GM13977 (cell line): ENCODE results near the gene CFAP57.

ENCODE experiments used
- DNase-seq: peaks from one replicate; pipeline ENCODE4 v3.0.0; 2012; ENCODE audit warnings: low spot score
- CTCF ChIP-seq: IDR thresholded peaks from 2 replicates; pipeline ENCODE4 v1.5.1; 2012; ENCODE audit warnings: mild to moderate bottlenecking, control low read depth; ENCODE audit not compliant: insufficient read depth; ENCODE audit errors: extremely low read depth, missing control alignments
- in situ Hi-C: fragments of 300-500 bp; cut with MboI; formaldehyde crosslinking; loops from one replicate; pipeline ENCODE4 v1.12.0; 2022; ENCODE audit warnings: low sequenced_read_pairs, low pct_unique_long_range_greater_than_20kb, mixed read lengths, inconsistent platforms; ENCODE audit not compliant: unreplicated experiment

The CFAP57 gene

GRCh38 chr1:43171876-43172526, at the start of gene CFAP57, which contains the start of gene EBNA1BP2:
Gene CFAP57, plus strand, starts transcription at chr1:43172330. Its CDS starts 424 bp downstream, at chr1:43172754.
Gene EBNA1BP2, minus strand, starts transcription at chr1:43172290. Its CDS starts 172 bp downstream, at chr1:43172118.
- DNase-seq, result peak; percentile 91
- in situ Hi-C loops, result no loop called here
- no peak for TF ChIP-seq CTCF

GRCh38 chr1:43123031-43123430, 49.1 kb upstream of the CFAP57 start:
- in situ Hi-C loops, result no loop called here
- no peak for TF ChIP-seq CTCF
- DNase-seq, result no peak

DNA sequence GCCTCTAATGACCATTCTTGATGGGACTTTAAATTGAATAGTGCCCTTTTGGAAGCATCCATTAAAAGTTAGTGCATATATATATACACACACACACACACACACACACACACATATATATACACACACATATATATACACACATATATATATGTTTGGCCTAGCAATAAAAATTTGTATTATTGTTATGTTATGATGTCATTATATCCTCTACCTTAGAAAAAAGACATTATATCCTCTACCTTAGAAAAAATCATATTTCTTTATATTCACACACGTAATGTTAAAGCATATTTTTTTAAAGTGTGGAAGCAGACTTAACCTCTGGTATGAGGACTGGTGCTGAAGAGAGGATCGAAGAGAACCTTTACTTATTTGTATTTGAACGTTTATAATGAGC, 43.3 kb upstream of the CFAP57 start:
- in situ Hi-C loops, result no loop called here
- no peak for TF ChIP-seq CTCF
- DNase-seq, result no peak

DNA sequence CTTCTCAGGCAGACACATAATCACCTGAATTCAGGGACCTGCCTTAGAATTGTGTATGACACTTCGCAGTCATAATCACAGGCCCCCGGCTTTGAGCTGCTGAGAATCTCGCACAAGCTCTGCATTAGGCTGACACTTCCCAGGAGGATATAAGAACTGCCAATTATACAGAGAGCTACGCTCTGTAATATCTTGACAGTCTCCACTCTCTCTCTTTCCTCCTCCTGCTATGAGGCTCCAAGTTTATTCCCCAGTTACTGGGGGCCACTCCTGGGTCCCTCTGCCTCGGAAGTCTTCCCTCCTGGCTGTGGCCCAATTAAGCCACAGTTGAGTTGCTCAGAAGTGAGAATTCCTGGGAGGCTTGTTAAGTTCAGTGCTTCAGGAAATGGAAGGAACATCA, 42.7 kb upstream of the CFAP57 start:
- in situ Hi-C loops, result no loop called here
- no peak for TF ChIP-seq CTCF
- no peak for DNase-seq

DNA sequence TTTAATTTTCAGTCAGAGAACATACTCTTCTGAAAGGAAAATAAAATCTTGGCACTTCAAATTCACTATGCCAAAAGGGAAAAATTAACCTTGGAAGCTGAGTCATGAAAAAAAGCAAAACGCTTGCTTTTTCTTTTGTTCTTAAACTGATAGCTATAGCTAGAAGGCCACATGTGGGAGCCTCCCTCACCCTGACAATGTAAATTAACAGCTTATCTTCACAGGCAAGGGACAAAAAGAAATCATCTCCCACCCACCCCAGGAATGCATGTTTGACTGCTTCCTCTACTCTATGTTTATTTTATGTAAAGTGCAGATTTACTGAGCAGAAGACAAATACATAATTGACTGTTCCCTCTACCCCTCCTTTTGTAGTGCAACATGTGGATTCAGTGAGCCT, 38.1 kb upstream of the CFAP57 start:
- in situ Hi-C loops, result no loop called here
- no peak for TF ChIP-seq CTCF
- DNase-seq, result no peak

DNA sequence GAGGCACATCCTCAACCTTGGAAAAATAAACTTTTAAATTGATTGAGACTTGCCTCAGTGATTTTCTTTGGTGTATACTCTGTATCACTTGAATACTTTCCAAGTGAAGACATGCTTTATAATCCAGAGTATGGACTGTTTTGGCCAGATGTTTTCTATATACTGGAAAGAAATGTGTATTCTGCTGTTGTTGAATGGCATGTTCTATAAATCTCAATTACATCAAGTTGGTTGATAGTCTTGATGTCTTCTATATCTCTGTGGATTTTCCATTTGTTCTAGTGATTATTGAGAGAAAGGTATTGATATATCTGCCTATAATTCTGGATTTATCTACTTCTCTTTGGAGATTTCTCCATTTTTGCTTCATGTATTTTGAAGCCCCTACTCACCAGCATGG, 37.5 kb upstream of the CFAP57 start:
- no peak for DNase-seq
- TF ChIP-seq CTCF, result no peak
- in situ Hi-C loops, result no loop called here
